Neuronal stem cell (in vitro differentiated cells): ENCODE data around the gene SHROOM2.

ENCODE experiments used
- DNase-seq: peaks from one replicate; pipeline ENCODE4 v3.0.0-alpha.2; 2013; ENCODE audit warnings: low spot score
- H2AFZ ChIP-seq: one replicate; pipeline ENCODE4 v1.6.1; 2013; ENCODE audit warnings: mild to moderate bottlenecking, low read length, inconsistent platforms
- H2AK5ac ChIP-seq: 2 replicates; pipeline ENCODE4 v1.6.1; 2013; ENCODE audit warnings: low read depth, mild to moderate bottlenecking, inconsistent platforms, low read length, moderate library complexity, mixed read lengths
- H2BK120ac ChIP-seq: 2 replicates; pipeline ENCODE4 v1.6.1; 2013; ENCODE audit warnings: low read depth, mild to moderate bottlenecking, inconsistent platforms, low read length, moderate library complexity, mixed read lengths
- H2BK12ac ChIP-seq: one replicate; pipeline ENCODE4 v1.6.1; 2013; ENCODE audit warnings: low read length, inconsistent platforms
- H2BK15ac ChIP-seq: 2 replicates; pipeline ENCODE4 v1.6.1; 2013; ENCODE audit warnings: mild to moderate bottlenecking, low read length, inconsistent platforms, mixed read lengths
- H2BK5ac ChIP-seq: one replicate; pipeline ENCODE4 v1.6.1; 2013; ENCODE audit warnings: inconsistent platforms, mild to moderate bottlenecking, low read length, moderate library complexity
- H3K14ac ChIP-seq: one replicate; pipeline ENCODE4 v1.6.1; 2013; ENCODE audit warnings: low read length, inconsistent platforms
- H3K18ac ChIP-seq: 2 replicates; pipeline ENCODE4 v1.6.1; 2013; ENCODE audit warnings: low read length, inconsistent platforms
- H3K23ac ChIP-seq: 2 replicates; pipeline ENCODE4 v1.6.1; 2013; ENCODE audit warnings: low read depth, mild to moderate bottlenecking, mixed read lengths, low read length, inconsistent platforms; ENCODE audit not compliant: poor library complexity
- H3K27ac ChIP-seq: replicated peaks from 3 replicates; pipeline ENCODE4 v1.5.1; 2013; ENCODE audit warnings: low read length, inconsistent platforms
- H3K27me3 ChIP-seq, 3 experiments: 2 replicates each; pipeline ENCODE4 v1.6.1; 2013; ENCODE audit warnings: low read length in 3 of 3, mild to moderate bottlenecking in 2 of 3, inconsistent platforms in 1 of 3, low read depth in 1 of 3, mixed read lengths in 1 of 3, moderate library complexity in 1 of 3; ENCODE audit not compliant: control insufficient read depth in 3 of 3, insufficient read depth in 3 of 3
- H3K36me3 ChIP-seq, 2 donors: replicated peaks in 1 of 2; 2 replicates each; pipeline ENCODE4 v1.6.1; 2013; ENCODE audit warnings: low read length in 2 of 2; ENCODE audit not compliant: control insufficient read depth in 2 of 2, insufficient read depth in 2 of 2
- H3K4ac ChIP-seq: 2 replicates; pipeline ENCODE4 v1.6.1; 2013; ENCODE audit warnings: inconsistent platforms, mild to moderate bottlenecking, low read length, moderate library complexity
- H3K4me1 ChIP-seq, 2 donors: 1 replicate in 1 of 2; 2 replicates in 1 of 2; pipeline ENCODE4 v1.6.1; 2013; ENCODE audit warnings: low read length in 2 of 2, low read depth in 1 of 2; ENCODE audit not compliant: control insufficient read depth in 2 of 2, insufficient read depth in 1 of 2
- H3K4me2 ChIP-seq: one replicate; pipeline ENCODE4 v1.6.1; 2013; ENCODE audit warnings: mild to moderate bottlenecking, low read length, inconsistent platforms; ENCODE audit not compliant: insufficient read depth, poor library complexity, severe bottlenecking
- H3K4me3 ChIP-seq, 2 donors: 2 replicates each; pipeline ENCODE4 v1.5.1; 2013; ENCODE audit warnings: low read length in 2 of 2, mild to moderate bottlenecking in 2 of 2, inconsistent platforms in 1 of 2, moderate library complexity in 1 of 2
- H3K79me1 ChIP-seq: one replicate; pipeline ENCODE4 v1.6.1; 2013; ENCODE audit warnings: low read depth, mild to moderate bottlenecking, inconsistent platforms, low read length, moderate library complexity
- H3K9ac ChIP-seq: one replicate; pipeline ENCODE4 v1.6.1; 2013; ENCODE audit warnings: mild to moderate bottlenecking, low read depth, low read length, inconsistent platforms; ENCODE audit not compliant: poor library complexity
- H3K9me3 ChIP-seq, 2 donors: replicated peaks in 1 of 2; 2 replicates each; pipeline versions ENCODE3 to v1.6.1; 2013; ENCODE audit warnings: low read length in 2 of 2, mild to moderate bottlenecking in 2 of 2, inconsistent platforms in 1 of 2, low read depth in 1 of 2, mixed read lengths in 1 of 2, moderate library complexity in 1 of 2; ENCODE audit not compliant: control insufficient read depth in 2 of 2, insufficient read depth in 1 of 2
- H4K8ac ChIP-seq: one replicate; pipeline ENCODE4 v1.6.1; 2013; ENCODE audit warnings: low read depth, mild to moderate bottlenecking, inconsistent platforms, low read length, moderate library complexity
- H4K91ac ChIP-seq: one replicate; pipeline ENCODE4 v1.6.1; 2013; ENCODE audit warnings: low read length, low read depth, mild to moderate bottlenecking, inconsistent platforms; ENCODE audit not compliant: poor library complexity
- WGBS, 2 donors: extraction: QIAGEN DNeasy Blood & Tissue Kit; methylation state at CpG; one replicate each; pipeline ENCODE4 v1.1.7; 2013; ENCODE audit warnings: missing lambda C conversion rate in 2 of 2, mixed read lengths in 1 of 2; ENCODE audit not compliant: insufficient read length in 2 of 2, insufficient replicate concordance in 1 of 2; ENCODE audit errors: extremely low coverage in 2 of 2; 5-methylcytosine and 5-hydroxymethylcytosine counted together

SHROOM2 gene

GRCh38 chrX:9955506-9955905, 169.3 kb downstream of the SHROOM2 start:
- Histone ChIP-seq H3K27ac (no peak overlapping the region), H3K4me2 (no peak overlapping the region), H2AFZ (no peak overlapping the region), H3K9ac (no peak overlapping the region), H3K9me3 (peaks cover 0 to 15% of the 10 kb centered on the region in 2 donors), H3K36me3 (no peaks in the 10 kb centered on the region), H3K4ac (no peak overlapping the region), H3K4me1 (no peaks in the 10 kb centered on the region), H3K27me3 (no peaks in the 10 kb centered on the region), H2BK120ac (no peak overlapping the region), H2BK5ac (no peak overlapping the region), H3K4me3 (no peak overlapping the region), H2AK5ac (no peak overlapping the region), H3K14ac (no peak overlapping the region), H4K91ac (no peak overlapping the region), H3K18ac (no peak overlapping the region), H3K79me1 (no peaks in the 10 kb centered on the region), H4K8ac (no peak overlapping the region), H2BK15ac (no peak overlapping the region), H3K23ac (no peak overlapping the region), H2BK12ac (no peak overlapping the region)
- no peak for DNase-seq
- no CpG with 5 or more reads among the region's 6 CpGs for WGBS, 2 donors

GRCh38 chrX:9957743-9958142, 171.5 kb downstream of the SHROOM2 start:
- peaks cover 0 to 9% of the 10 kb centered on the region in 2 donors for H3K9me3 ChIP-seq
- H3K27ac ChIP-seq = no peak overlapping the region
- H3K4ac ChIP-seq = no peak overlapping the region
- no peaks in the 10 kb centered on the region for H3K4me1 ChIP-seq
- no peaks in the 10 kb centered on the region for H3K36me3 ChIP-seq
- no peak overlapping the region for H2BK5ac ChIP-seq
- H2AK5ac ChIP-seq = no peak overlapping the region
- no peak overlapping the region for H2BK15ac ChIP-seq
- H4K8ac ChIP-seq = no peak overlapping the region
- no peaks in the 10 kb centered on the region for H3K27me3 ChIP-seq
- H3K18ac ChIP-seq = no peak overlapping the region
- no peak overlapping the region for H2BK120ac ChIP-seq
- H3K23ac ChIP-seq = no peak overlapping the region
- no peak overlapping the region for H3K9ac ChIP-seq
- no peak overlapping the region for H2AFZ ChIP-seq
- no peak for DNase-seq
- H3K14ac ChIP-seq = no peak overlapping the region
- no peak overlapping the region for H3K4me2 ChIP-seq
- no peak overlapping the region for H4K91ac ChIP-seq
- no peaks in the 10 kb centered on the region for H3K79me1 ChIP-seq
- no peak overlapping the region for H2BK12ac ChIP-seq
- H3K4me3 ChIP-seq = no peak overlapping the region
- no CpG with 5 or more reads among the region's 9 CpGs for whole genome bisulfite sequencing, 2 donors

- Histone ChIP-seq H2AK5ac (no peak overlapping the region), H2BK5ac (no peak overlapping the region), H3K18ac (no peak overlapping the region), H3K23ac (no peak overlapping the region), H3K4ac (no peak overlapping the region), H3K27ac (no peak overlapping the region), H3K27me3 (no peaks in the 10 kb centered on the region), H3K36me3 (no peaks in the 10 kb centered on the region), H2BK12ac (no peak overlapping the region), H2BK120ac (no peak overlapping the region), H3K14ac (no peak overlapping the region), H3K79me1 (no peaks in the 10 kb centered on the region), H2BK15ac (no peak overlapping the region), H3K4me1 (no peaks in the 10 kb centered on the region), H3K9me3 (peaks cover 0 to 4% of the 10 kb centered on the region in 2 donors), H3K4me2 (no peak overlapping the region), H3K9ac (no peak overlapping the region), H4K8ac (no peak overlapping the region), H4K91ac (no peak overlapping the region), H2AFZ (no peak overlapping the region), H3K4me3 (no peak overlapping the region)
- DNase-seq = no peak
- no CpG with 5 or more reads among the region's 5 CpGs for WGBS, 2 donors
Observed at GRCh38 chrX:9958183-9958582, 172.0 kb downstream of the SHROOM2 start.

- Histone ChIP-seq H3K27ac (no peak overlapping the region), H2BK15ac (no peak overlapping the region), H3K36me3 (no peaks in the 10 kb centered on the region), H2BK12ac (no peak overlapping the region), H3K4me2 (no peak overlapping the region), H4K8ac (no peak overlapping the region), H3K9me3 (no peaks in the 10 kb centered on the region), H2AFZ (no peak overlapping the region), H2BK5ac (no peak overlapping the region), H2AK5ac (no peak overlapping the region), H3K18ac (no peak overlapping the region), H3K23ac (no peak overlapping the region), H3K4ac (no peak overlapping the region), H3K79me1 (no peaks in the 10 kb centered on the region), H3K4me3 (no peak overlapping the region), H3K4me1 (no peaks in the 10 kb centered on the region), H3K14ac (no peak overlapping the region), H4K91ac (no peak overlapping the region), H2BK120ac (no peak overlapping the region), H3K9ac (no peak overlapping the region), H3K27me3 (no peaks in the 10 kb centered on the region)
- no peak for DNase-seq
- no CpG with 5 or more reads among the region's 5 CpGs for WGBS, 2 donors
Observed at GRCh38 chrX:9961750-9962149, 175.5 kb downstream of the SHROOM2 start.
